Inflammatory macrophage treated with lipopolysaccharide for 4 hours (primary cell): ENCODE measurements around the gene GHRL.

Experiments used
- DNase-seq: peaks from one replicate; pipeline ENCODE4 v3.0.0-alpha.2; 2020

GHRL gene

DNA sequence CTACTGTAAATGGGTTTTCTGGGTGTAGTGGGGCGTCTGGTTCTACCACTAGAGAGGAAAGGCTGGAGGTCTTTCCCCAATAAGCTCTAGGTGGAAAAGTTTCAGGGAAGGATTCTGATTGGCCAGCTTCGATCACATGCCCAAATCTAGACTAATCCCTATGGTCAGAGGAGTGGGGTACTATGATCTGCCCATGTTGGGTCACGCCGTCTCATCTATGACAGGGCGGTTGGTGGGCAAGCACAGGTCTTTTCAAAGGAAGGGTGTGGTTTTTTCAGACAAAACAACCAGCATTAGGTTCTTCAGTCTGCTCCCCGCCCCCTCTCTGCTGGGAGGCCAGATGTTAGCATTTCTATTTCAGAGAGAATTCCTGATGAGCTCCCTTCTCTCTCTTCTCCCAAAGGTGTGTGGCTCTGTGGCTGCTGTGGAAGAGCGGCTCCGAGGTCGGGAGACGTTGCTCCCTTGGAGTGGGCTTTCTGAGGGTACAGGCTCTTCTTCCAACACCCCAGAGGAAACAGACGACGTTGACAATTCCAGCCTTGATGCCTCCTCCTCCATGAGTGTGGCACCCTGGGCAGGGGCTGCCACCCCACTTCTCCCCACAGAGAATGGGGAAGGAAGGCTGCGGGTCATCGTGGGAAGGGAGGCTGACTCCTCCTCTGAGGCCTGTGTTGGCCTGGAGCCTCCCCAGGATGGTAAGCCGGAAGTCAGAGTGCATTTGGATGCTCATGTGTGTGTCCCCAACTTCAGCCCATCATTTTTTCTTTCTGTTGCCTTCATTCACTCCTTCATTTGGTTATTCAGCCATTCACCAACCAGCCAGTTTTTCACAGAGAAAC lies 54.2 kb downstream of the GHRL start:
- no peak for DNase-seq
